Subcutaneous adipose tissue (tissue), 4 donors: ENCODE results near the gene STAT5B. TPM values are rescaled to one million over a fixed set of nuclear protein-coding genes. Genes with fewer than 3 reads are reported as not detected.

ENCODE experiments used
- total RNA-seq, 4 donors: library from RNA; depleted of rRNA; stranded (reverse); fragments of >200 nt; gene quantifications; one replicate each; pipeline ENCODE4 v1.1.0, GENCODE V29; 2016
- TF ChIP-seq, protein P1 (sequence below): fragments of 450-650 bp; IDR thresholded peaks from one replicate; pipeline ENCODE4 v1.5.1; 2016; ENCODE audit warnings: low read depth, mild to moderate bottlenecking, control low read depth, antibody characterized with exemption, moderate library complexity

The STAT5B gene
- total RNA-seq, 4 donors from 2014 or later, result 87.6 to 200 (median 113) TPM

DNA sequence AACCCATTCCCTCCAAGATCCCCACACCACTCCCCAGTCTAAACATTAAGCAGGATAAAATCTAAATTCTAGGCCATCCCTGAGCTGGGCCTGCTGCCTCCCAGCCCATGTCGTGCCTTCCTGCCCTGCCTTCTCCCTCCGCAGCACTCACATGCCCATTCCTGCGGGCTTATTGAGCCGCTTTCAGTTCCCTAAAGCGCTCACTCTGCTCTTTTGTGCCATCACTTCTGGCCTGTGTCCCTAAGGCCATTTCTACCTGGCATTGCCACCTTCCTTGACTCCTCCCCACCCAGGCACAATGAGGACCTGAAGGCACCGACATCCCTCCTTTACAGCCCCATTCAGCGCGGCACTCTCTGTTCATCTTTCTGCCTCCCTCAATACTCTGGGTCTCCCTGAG is 108.4 kb downstream of the STAT5B start:
- TF ChIP-seq, protein P1, sequence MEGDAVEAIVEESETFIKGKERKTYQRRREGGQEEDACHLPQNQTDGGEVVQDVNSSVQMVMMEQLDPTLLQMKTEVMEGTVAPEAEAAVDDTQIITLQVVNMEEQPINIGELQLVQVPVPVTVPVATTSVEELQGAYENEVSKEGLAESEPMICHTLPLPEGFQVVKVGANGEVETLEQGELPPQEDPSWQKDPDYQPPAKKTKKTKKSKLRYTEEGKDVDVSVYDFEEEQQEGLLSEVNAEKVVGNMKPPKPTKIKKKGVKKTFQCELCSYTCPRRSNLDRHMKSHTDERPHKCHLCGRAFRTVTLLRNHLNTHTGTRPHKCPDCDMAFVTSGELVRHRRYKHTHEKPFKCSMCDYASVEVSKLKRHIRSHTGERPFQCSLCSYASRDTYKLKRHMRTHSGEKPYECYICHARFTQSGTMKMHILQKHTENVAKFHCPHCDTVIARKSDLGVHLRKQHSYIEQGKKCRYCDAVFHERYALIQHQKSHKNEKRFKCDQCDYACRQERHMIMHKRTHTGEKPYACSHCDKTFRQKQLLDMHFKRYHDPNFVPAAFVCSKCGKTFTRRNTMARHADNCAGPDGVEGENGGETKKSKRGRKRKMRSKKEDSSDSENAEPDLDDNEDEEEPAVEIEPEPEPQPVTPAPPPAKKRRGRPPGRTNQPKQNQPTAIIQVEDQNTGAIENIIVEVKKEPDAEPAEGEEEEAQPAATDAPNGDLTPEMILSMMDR, result no peak

DNA sequence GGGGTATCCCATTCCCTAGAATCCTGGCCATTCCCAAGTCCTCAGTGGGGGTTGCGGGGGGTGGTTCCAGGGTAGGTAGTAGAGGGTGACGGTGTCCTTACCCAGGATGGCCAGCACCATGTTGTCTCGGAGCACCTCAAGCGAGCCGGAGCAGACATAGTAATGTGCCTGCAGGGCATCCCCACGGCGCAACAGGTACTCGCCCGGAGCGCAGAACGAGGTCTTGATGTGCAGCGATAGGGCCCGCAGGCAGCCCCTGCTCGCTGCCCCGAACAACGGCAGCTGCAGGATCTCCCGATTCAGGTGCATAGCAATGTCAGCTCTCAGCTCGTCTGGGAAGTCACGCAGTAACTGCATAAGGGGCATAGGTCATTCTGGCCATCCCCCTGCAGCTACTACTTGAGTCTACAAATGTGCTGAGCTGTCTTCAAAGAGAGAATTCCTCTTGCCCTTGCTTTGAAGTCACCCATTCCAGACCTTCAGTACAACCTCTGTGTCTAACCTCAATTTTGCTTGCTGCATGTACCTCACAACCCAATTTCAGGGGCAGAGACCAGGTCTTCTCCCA is 109.9 kb downstream of the STAT5B start:
- TF ChIP-seq, protein P1, result no peak

DNA sequence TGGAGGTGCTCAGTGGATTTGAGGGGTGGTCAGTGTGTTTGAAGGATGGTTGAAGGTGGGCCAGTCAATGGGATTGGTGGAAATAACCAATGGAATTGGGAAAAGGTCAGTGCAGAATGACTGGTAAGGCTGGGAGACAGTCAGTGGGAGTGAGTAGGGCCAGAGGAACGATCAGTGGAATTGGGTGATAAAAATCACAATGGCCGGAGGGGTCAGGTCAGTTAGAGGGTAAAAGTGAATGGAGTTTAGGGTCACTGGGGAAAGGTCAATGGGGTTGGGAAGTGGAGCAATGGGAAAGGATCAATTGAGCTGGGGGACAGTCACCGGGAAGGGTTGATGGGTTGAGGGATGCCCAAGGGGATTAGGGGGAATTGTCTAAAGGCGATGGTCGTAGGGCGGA is 110.4 kb downstream of the STAT5B start:
- TF ChIP-seq, protein P1, result no peak

- TF ChIP-seq, protein P1, result no peak
These were observed 112.3 kb downstream of the STAT5B start for GRCh38 chr17:42163696-42164407.

GRCh38 chr17:42163113-42163512 is 113.1 kb downstream of the STAT5B start:
- TF ChIP-seq, protein P1, result no peak

GRCh38 chr17:42160531-42160910 is 115.7 kb downstream of the STAT5B start:
- TF ChIP-seq, protein P1, result no peak

DNA sequence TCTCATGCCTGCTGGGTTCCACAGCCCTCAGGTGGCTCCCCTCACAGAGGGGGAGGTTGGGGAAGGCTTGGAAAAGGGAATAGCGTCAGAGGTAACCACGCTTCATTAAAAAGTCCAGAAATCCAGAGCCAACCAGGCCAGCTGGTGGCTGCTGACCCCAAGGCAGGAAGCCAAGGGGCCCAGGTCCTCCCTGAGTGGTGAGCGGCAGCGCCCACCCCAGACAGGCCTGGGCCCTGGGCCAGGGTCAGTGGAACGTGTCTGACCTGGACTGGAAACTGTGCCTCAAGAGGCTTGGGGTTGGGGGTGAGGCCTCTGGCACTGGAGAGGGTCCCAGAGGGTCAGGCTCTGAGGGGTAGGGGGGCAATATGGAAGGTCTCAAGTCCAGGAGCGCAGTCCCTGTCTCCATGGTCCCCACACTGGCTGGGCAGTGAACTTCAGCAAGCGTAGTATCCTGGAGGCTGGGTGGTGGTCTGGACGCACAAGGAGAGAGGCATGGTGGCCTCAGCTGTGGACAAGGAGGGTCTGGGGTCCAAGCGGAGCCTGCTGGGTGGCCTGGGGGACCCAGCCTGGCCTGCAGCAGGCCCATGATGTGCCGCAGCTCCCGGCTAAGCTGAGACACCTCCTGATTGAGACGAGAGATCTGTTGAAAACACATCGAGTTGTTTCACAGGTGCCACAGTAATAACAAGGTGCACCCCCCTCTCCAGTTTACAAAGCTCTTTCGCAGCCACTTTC is 116.2 kb downstream of the STAT5B start:
- TF ChIP-seq, protein P1, result no peak
